Measurements from ENCODE around the gene OR12D1.

OR12D1 gene

GRCh38 chr6:29465279-29465678, 50.6 kb downstream of the OR12D1 start:
- DNase-seq (ENCODE audit: low read depth, low spot score), result no peak

- no peak for DNase-seq (ENCODE audit: low read depth, low spot score)
Measured at GRCh38 chr6:29465801-29466200, 51.1 kb downstream of the OR12D1 start.

- no peak for DNase-seq (ENCODE audit: low read depth, low spot score)
Measured at GRCh38 chr6:29466241-29466640, 51.5 kb downstream of the OR12D1 start.

Data from astrocyte of the hippocampus (primary cell).